Activated CD4-positive, alpha-beta memory T cell treated with anti-CD3 and anti-CD28 coated beads, Interleukin-2, amount 10 ng/mL, durations not matched to agents 7 days and 5 days (primary cell): ENCODE measurements around the gene SRRM4. TPM values are rescaled to one million over a fixed set of nuclear protein-coding genes. Genes with fewer than 3 reads are reported as not detected.
"Not testable (repeated sequence)": the region's sequence is repeated elsewhere in the genome, so short reads cannot be mapped to it uniquely, and the experiment has no call there.

ENCODE experiments used
- CTCF ChIA-PET: fragments of 350-600 bp; sonication (Branson Sonifier 250); formaldehyde crosslinking; loops from one replicate; lab custom pipeline; 2021; ENCODE audit warnings: antibody characterized with exemption, inconsistent platforms; lab: Charles Lee
- POLR2A ChIA-PET: fragments of 350-600 bp; sonication (Branson Sonifier 250); formaldehyde crosslinking; loops from one replicate; lab custom pipeline; 2021; ENCODE audit warnings: antibody characterized with exemption; lab: Charles Lee
- DNase-seq: peaks from one replicate; pipeline ENCODE4 v3.0.0-alpha.2; 2020
- H3K27ac Mint-ChIP-seq: one replicate; pipeline ENCODE4 v1.8.0; 2021; ENCODE audit warnings: mild to moderate bottlenecking, mixed read lengths
- H3K27me3 Mint-ChIP-seq: one replicate; pipeline ENCODE4 v1.8.0; 2021; ENCODE audit warnings: mixed read lengths
- H3K36me3 Mint-ChIP-seq: one replicate; pipeline ENCODE4 v1.8.0; 2021; ENCODE audit warnings: low read depth, mixed read lengths
- H3K4me1 Mint-ChIP-seq: one replicate; pipeline ENCODE4 v1.8.0; 2021; ENCODE audit warnings: mixed read lengths
- H3K4me3 Mint-ChIP-seq: one replicate; pipeline ENCODE4 v1.8.0; 2021; ENCODE audit warnings: mild to moderate bottlenecking, mixed read lengths
- H3K9me3 Mint-ChIP-seq: one replicate; pipeline ENCODE4 v1.8.0; 2021; ENCODE audit warnings: mixed read lengths
- total RNA-seq, 2 experiments: library from RNA; stranded (reverse); gene quantifications; one replicate each; pipeline ENCODE4 v1.2.3, GENCODE V29; 2021

SRRM4 gene
- total RNA-seq, 2 experiments from 2014 or later: not detected

DNA sequence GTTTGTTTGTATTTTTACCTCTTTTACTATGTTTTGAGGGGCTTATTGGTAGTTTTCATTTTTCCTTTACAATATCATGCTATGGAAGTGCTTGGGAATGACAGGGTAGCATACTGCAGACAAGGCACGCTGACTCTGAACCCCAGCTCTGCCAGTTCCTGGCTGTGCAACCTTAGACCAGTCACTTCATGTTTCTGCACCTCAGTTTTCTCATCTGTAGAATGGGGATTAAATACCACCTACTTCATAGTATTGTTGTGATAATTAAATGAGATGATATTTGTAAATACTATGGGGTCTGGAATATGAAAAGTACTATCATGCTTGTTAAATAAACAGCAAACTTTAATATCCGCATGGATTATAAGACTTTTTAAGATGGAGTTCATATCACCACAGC, 35.4 kb downstream of the SRRM4 start:
- CTCF ChIA-PET: no interaction called here
- no peaks in the 10 kb centered on the region for H3K4me1 Mint-ChIP-seq
- POLR2A ChIA-PET: no interaction called here

DNA sequence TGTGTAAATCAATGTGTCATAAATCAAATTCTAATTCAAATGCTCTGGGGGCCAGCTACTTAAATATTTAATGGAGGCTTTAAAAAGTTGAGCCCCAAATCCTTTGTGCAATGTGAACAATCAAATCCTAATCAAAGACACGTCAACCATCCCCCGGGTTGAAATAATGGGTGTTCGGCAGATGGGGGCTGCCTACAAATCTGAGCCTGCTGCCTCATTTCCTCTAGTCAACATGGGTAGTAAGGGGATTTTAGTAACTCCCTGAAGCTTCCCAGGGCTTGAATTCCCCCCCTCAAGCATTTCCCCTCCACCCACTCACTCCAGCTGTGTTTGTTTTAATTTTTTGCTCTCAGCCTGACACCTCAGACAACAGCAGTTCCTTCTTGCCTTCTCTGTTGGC, 37.8 kb downstream of the SRRM4 start:
- Mint-ChIP-seq H3K36me3 (no peaks in the 10 kb centered on the region), H3K4me3 (no peak overlapping the region), H3K4me1 (no peaks in the 10 kb centered on the region), H3K9me3 (peaks cover 2% of the 10 kb centered on the region), H3K27ac (no peak overlapping the region), H3K27me3 (no peaks in the 10 kb centered on the region)
- ChIA-PET CTCF (no interaction called here), POLR2A (no interaction called here)
- DNase-seq: no peak

More for the DNA sequence above, 35.4 kb downstream of the SRRM4 start:
- Mint-ChIP-seq H3K9me3 (peaks cover 2% of the 10 kb centered on the region), H3K4me3 (no peak overlapping the region), H3K27ac (no peak overlapping the region), H3K27me3 (no peaks in the 10 kb centered on the region), H3K36me3 (no peaks in the 10 kb centered on the region)
- no peak for DNase-seq

DNA sequence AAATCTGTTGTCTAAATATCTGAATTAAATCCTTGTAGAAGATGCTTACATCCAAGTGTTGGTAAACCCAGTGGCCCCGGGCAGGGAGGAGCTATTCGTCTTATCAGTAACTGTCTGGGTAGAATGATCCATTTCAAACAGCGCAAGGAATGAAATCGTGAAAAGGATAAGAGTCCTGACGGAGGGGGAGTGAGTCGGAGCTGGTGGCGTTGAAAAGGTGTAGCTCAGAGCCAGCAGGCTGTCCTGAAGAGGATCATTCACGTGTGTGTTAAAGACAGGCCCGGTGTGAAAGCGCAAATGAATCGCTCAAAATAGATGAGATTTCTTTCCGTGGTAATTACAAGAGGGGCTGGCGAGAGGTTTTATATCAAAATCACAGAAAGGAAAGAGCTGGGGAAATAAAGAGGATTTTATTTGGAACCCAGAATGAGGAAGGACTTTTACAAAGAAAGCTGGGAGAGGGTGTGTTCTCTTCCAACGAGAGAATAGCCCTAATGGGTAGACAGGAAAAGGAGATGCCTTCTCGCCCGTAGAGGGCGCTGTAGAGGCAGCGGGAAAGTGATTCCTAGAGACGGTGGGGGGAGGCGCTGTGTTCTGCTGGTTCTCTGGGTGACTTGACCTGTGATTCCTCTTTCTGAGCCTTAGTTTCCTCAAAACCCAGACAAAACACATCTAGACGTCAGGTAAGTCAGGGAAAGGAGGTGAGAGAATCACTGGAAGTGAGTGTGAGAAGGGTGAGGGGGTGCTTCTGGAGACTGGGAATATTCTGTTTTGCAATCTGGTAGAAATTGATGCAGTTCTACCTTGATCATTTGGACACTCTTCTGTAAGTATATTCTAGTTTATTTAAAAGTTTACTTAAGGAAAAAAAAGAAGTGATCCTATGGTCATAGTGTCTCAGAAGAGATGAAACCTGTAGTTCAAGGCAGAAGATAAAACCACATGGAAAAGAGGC, 39.3 kb downstream of the SRRM4 start:
- Mint-ChIP-seq H3K9me3 (peaks cover 2% of the 10 kb centered on the region), H3K27me3 (no peaks in the 10 kb centered on the region), H3K4me1 (no peaks in the 10 kb centered on the region), H3K36me3 (no peaks in the 10 kb centered on the region), H3K4me3 (no peak overlapping the region), H3K27ac (no peak overlapping the region)
- ChIA-PET CTCF (no interaction called here), POLR2A (no interaction called here)
- peak; percentile 16 for DNase-seq

DNA sequence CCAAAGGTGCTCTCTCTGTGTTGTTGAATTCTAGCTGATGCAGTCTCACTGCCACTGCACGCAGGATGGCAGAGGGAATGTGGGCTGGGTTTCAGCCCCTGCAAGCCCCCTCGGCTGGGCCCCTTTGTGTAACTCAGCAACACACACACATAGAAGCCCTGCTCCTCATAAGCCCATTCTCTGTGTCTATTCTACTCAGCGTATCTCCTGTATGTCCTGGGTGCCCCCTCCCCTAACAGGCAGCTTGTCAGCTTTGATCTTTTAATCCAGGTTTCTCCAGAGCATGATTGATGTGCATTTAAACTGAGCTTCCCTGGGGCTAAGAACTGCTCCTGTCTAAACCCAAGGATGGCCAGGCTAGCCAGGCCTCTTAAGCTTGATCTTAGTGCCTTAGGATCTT, 43.0 kb downstream of the SRRM4 start:
- CTCF ChIA-PET: no interaction called here

DNA sequence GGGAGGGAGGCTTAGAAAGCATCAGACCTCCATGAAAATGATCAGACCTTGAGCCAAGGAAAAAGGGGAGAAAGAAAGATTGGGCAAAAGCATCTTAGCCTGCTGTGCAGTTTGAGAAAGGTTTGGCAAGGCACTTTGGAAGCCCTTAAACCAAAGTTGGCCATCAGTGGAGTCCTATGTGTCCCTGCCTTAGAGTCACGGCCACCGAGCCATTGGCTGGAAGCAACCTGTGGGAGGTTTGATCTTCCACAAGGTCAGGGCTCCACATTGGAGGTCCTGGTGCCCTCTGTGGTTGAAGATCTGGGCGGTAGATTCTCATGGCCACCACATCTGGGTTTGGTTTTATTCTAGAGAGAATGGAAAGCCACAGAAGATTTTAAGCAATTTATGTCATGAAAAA, 44.4 kb downstream of the SRRM4 start:
- POLR2A ChIA-PET: no interaction called here
- CTCF ChIA-PET: no interaction called here
- H3K27me3 Mint-ChIP-seq: no peaks in the 10 kb centered on the region
- no peak for DNase-seq
- H3K27ac Mint-ChIP-seq: no peak overlapping the region
- H3K4me3 Mint-ChIP-seq: no peak overlapping the region
- no peaks in the 10 kb centered on the region for H3K4me1 Mint-ChIP-seq
- H3K9me3 Mint-ChIP-seq: peaks cover 4% of the 10 kb centered on the region
- no peaks in the 10 kb centered on the region for H3K36me3 Mint-ChIP-seq

More for the DNA sequence above, 43.0 kb downstream of the SRRM4 start:
- no peak for DNase-seq
- Mint-ChIP-seq H3K9me3 (peaks cover 4% of the 10 kb centered on the region), H3K36me3 (no peaks in the 10 kb centered on the region), H3K4me3 (no peak overlapping the region), H3K27me3 (no peaks in the 10 kb centered on the region), H3K27ac (no peak overlapping the region), H3K4me1 (no peaks in the 10 kb centered on the region)
- POLR2A ChIA-PET: no interaction called here

DNA sequence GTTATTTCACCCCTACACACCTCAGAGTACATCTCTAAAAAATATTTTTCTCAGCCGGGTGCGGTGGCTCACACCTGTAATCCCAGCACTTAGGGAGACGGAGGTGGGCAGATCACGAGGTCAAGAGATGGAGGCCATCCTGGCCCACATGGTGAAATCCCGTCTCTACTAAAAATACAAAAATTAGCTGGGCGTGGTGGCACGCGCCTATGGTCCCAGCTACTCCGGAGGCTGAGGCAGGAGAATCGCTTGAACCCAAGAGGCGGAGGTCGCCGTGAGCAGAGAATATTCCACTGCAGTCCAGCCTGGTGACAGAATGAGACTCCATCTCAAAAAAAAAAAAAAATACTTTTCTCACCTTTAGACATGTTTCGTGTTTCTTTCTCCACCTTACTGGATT, 52.0 kb downstream of the SRRM4 start:
- H3K27me3 Mint-ChIP-seq, DNase-seq, CTCF ChIA-PET, H3K27ac Mint-ChIP-seq, H3K9me3 Mint-ChIP-seq, H3K4me3 Mint-ChIP-seq, H3K36me3 Mint-ChIP-seq, POLR2A ChIA-PET, H3K4me1 Mint-ChIP-seq: not testable (repeated sequence)

DNA sequence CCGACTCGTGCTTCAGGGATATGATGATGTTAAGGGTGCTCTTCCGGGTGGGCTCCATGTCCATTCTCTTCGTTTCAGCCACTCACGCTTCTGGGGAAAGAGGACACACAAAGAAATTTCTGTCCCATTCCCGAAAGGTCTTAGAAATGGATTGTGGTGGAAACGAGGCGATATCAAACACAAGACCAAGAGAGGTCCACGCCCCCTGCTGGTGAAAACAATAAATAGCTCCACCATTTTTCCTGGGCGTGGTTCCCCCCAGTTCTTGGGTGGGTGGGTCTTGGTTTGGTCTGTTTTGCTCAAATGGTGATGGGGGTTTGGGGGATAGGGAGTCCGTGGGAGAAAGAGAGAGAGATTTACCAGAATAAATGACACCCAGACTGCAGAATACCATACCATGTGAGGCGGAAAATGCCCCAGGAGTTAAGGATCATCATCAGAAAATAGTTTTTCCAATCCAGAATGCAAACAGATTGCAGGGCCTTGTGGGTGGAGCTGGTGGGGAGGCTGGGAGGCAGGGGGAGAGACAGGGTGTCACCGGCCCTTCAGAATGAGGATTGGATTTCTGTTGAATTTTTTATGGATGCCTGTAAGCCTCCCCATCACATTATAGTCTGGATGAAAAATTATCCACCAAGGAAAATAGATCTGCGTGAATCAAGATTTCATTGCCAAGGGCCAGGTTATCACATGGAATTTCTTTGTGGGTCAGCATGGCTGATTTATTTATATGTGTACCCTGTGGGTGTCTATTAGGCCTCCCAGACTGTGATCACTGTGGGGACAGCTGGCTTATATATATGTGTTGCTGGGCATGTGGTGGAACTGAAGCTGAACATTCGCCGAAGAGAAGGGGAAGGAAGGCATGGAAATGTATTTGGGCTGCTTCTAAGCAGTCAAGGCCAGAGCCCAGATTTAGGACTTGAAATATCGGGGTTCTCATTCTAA, 55.8 kb downstream of the SRRM4 start:
- DNase-seq: peak; percentile 17
- CTCF ChIA-PET: interaction anchor here (0.6 to 1.3 kb wide), 5 partner anchors 9 to 659 kb away, joined by 3 to 6 read pairs (median 3); no protein-coding TSS in a partner anchor
- H3K27ac Mint-ChIP-seq: no peak overlapping the region
- POLR2A ChIA-PET: no interaction called here
- no peak overlapping the region for H3K4me3 Mint-ChIP-seq
- H3K9me3 Mint-ChIP-seq: no peaks in the 10 kb centered on the region
- no peaks in the 10 kb centered on the region for H3K4me1 Mint-ChIP-seq
- no peaks in the 10 kb centered on the region for H3K36me3 Mint-ChIP-seq
- H3K27me3 Mint-ChIP-seq: no peaks in the 10 kb centered on the region

DNA sequence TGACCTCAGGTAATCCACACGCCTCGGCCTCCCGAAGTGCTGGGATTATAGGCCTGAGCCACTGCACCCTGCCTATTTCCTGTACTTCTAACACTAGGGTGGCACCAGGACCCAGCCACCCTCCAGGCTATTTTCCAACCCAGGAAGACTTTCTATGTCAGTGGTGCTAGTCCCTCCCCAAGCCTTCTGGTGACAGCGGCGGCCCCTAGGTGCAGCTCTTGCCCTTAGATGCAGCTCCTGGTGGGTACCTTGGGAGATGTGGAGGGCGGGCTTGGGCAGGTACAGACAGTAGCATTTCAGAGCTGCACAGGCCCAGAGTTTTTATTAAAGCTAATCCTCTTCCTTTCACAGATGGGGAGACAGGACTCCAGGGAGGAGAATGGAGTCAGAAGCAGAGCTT, 62.8 kb downstream of the SRRM4 start:
- Mint-ChIP-seq H3K27me3 (no peaks in the 10 kb centered on the region), H3K9me3 (peaks cover 3% of the 10 kb centered on the region), H3K4me3 (no peak overlapping the region), H3K36me3 (no peaks in the 10 kb centered on the region), H3K4me1 (no peaks in the 10 kb centered on the region), H3K27ac (no peak overlapping the region)
- CTCF ChIA-PET: no interaction called here
- DNase-seq: no peak
- POLR2A ChIA-PET: no interaction called here

DNA sequence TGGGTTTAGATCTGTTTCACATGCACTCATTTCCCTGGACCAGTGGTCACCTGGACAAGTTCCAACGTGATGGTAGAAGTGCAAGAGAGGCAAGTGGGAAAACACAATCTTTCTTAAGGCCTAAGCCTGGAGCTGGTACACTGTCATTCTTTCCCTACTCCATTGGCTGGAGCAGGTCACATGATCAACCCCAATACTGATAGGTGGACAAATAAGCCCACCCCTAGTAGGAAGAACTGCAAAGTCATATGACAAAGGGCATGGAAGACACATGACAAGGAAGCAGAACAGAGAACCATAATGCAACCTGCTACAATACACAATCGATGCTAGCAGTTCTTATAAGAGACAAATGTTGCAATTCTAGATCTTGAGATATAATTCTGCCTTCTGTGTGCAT, 66.3 kb downstream of the SRRM4 start:
- no peaks in the 10 kb centered on the region for H3K36me3 Mint-ChIP-seq
- H3K4me3 Mint-ChIP-seq: no peak overlapping the region
- no peaks in the 10 kb centered on the region for H3K27me3 Mint-ChIP-seq
- no peak for DNase-seq
- H3K27ac Mint-ChIP-seq: no peak overlapping the region
- POLR2A ChIA-PET: no interaction called here
- CTCF ChIA-PET: no interaction called here
- peaks cover 4% of the 10 kb centered on the region for H3K9me3 Mint-ChIP-seq
- no peaks in the 10 kb centered on the region for H3K4me1 Mint-ChIP-seq

DNA sequence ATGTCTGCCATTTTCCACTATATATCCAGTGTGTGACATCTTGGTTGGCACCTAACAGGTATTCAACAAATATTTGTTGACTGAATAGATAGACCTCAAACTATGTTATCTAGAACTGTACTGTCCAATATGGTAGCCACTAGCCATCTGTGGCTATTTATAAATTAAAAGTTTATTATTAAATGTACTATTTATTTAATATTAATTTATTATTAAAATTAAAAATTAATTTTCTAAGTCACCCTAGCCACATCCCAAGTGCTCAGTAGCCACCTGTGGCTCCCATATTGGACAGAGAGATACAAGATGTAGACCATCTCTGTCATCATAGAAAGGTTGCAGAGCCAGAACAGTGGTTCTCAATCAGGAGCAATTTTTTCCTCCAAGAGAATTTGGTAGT, 69.3 kb downstream of the SRRM4 start:
- POLR2A ChIA-PET: no interaction called here
- no peaks in the 10 kb centered on the region for H3K27me3 Mint-ChIP-seq

DNA sequence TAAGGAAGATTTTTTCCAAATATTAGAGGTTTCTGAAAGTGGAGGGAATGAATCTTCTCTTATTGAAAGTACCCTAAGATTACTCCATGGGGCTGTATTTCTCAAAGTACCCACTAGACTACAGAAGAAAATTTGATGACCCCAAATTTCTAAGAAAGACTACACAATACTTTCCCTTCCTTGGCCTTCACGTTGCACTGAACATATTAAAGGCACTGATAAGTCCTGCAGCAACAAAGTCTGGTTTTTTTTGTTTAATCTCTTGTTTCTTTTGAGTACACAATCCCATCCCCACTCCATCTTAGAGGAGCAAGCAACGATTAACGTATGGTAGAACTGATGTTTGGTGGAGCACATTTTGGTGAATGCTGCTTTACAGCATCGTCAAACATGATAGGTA, 70.1 kb downstream of the SRRM4 start:
- Mint-ChIP-seq H3K9me3 (peaks cover 4% of the 10 kb centered on the region), H3K4me1 (no peaks in the 10 kb centered on the region), H3K27ac (no peak overlapping the region), H3K27me3 (no peaks in the 10 kb centered on the region), H3K36me3 (no peaks in the 10 kb centered on the region), H3K4me3 (no peak overlapping the region)
- no peak for DNase-seq
- ChIA-PET POLR2A (no interaction called here), CTCF (no interaction called here)

More for the DNA sequence above, 69.3 kb downstream of the SRRM4 start:
- no peaks in the 10 kb centered on the region for H3K36me3 Mint-ChIP-seq
- H3K9me3 Mint-ChIP-seq: peaks cover 4% of the 10 kb centered on the region
- H3K27ac Mint-ChIP-seq: no peak overlapping the region
- H3K4me1 Mint-ChIP-seq: no peaks in the 10 kb centered on the region
- CTCF ChIA-PET: no interaction called here
- no peak for DNase-seq
- H3K4me3 Mint-ChIP-seq: no peak overlapping the region

DNA sequence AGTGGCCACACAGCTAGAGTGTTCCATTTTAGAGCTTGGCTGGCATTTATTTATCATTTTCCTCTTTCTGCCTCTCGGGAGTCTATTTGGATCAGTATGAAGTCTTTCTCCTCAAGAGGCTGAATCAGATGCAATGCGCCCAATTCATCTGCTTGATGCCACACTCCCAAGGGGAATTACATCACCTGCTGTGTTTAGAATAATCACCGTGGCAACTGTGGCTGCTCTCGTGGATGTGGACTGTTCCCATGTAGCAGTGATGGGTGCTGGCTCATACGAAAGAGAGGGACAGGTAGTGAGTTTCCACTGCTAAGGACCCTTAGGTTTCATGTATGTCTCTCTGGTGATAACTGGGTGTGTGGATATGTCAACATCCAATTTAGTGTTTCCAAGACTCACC, 70.7 kb downstream of the SRRM4 start:
- POLR2A ChIA-PET: no interaction called here
- Mint-ChIP-seq H3K4me1 (no peaks in the 10 kb centered on the region), H3K27me3 (no peaks in the 10 kb centered on the region)

DNA sequence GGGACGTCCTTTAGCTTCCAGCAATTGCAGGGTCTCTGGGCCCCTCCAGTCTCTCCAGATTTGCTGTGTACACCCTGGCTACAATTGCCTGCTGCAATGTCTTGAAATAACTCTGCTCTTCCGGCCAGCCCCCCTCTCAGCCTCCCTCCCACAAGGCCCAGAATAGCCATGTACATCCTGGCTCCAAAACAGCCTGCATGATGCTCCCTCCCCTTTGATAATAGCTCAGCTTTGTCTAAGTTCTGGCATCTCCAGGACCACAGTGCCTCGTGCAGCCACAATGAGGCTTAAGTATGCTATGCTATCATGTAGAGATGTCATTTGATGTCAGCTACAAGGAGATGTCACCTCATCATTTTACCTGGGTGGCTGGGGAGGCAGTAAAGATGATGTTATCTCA, 74.6 kb downstream of the SRRM4 start:
- Mint-ChIP-seq H3K9me3 (peaks cover 3% of the 10 kb centered on the region), H3K27ac (no peak overlapping the region), H3K4me1 (no peaks in the 10 kb centered on the region), H3K27me3 (no peaks in the 10 kb centered on the region), H3K36me3 (no peaks in the 10 kb centered on the region), H3K4me3 (no peak overlapping the region)
- POLR2A ChIA-PET: no interaction called here
- CTCF ChIA-PET: no interaction called here
- no peak for DNase-seq

More for the DNA sequence above, 70.7 kb downstream of the SRRM4 start:
- Mint-ChIP-seq H3K36me3 (no peaks in the 10 kb centered on the region), H3K27ac (no peak overlapping the region), H3K4me3 (no peak overlapping the region), H3K9me3 (peaks cover 4% of the 10 kb centered on the region)
- CTCF ChIA-PET: no interaction called here
- DNase-seq: no peak
